Smooth muscle cell (in vitro differentiated cells): ENCODE measurements around the gene MIDN. TPM values are rescaled to one million over a fixed set of nuclear protein-coding genes. Genes with fewer than 3 reads are reported as not detected.
A peak's percentile ranks its signal among the peaks of the same experiment; 100 is the strongest.

Experiments
- DNase-seq: peaks from one replicate; lab custom pipeline; 2025; ENCODE audit not compliant: unreplicated experiment; lab: John Stamatoyannopoulos, UW
- H2AFZ ChIP-seq: fragments of 200-600 bp; sonication (generic); 2 replicates; pipeline ENCODE4 v1.6.0; 2016; ENCODE audit warnings: antibody characterized with exemption, low read depth, mild to moderate bottlenecking
- H3F3A ChIP-seq: fragments of 200-600 bp; sonication (generic); 2 replicates; pipeline ENCODE4 v1.6.0; 2017; ENCODE audit warnings: antibody characterized with exemption, low read depth
- H3K27ac ChIP-seq: fragments of 200-600 bp; sonication (generic); 2 replicates; pipeline ENCODE4 v1.5.1; 2016; ENCODE audit warnings: low read depth, mild to moderate bottlenecking
- H3K27me3 ChIP-seq: fragments of 200-600 bp; sonication (generic); 2 replicates; pipeline ENCODE4 v1.6.1; 2016; ENCODE audit warnings: low read depth, mild to moderate bottlenecking
- H3K36me3 ChIP-seq: fragments of 200-600 bp; sonication (generic); 2 replicates; pipeline ENCODE4 v1.5.1; 2016; ENCODE audit warnings: low read depth
- H3K4me1 ChIP-seq: fragments of 200-600 bp; sonication (generic); 2 replicates; pipeline ENCODE4 v1.5.1; 2016; ENCODE audit warnings: low read depth
- H3K4me2 ChIP-seq: fragments of 200-600 bp; sonication (generic); 2 replicates; pipeline ENCODE4 v1.6.0; 2016; ENCODE audit warnings: mild to moderate bottlenecking
- H3K4me3 ChIP-seq: fragments of 200-600 bp; sonication (generic); 2 replicates; pipeline ENCODE4 v1.5.1; 2016; ENCODE audit warnings: mild to moderate bottlenecking
- H3K79me2 ChIP-seq: fragments of 200-600 bp; sonication (generic); 2 replicates; pipeline ENCODE4 v1.6.0; 2016; ENCODE audit warnings: low read depth, mild to moderate bottlenecking
- H3K9ac ChIP-seq: fragments of 200-600 bp; sonication (generic); 2 replicates; pipeline ENCODE4 v1.6.0; 2016; ENCODE audit warnings: low read depth
- H3K9me3 ChIP-seq: fragments of 200-600 bp; sonication (generic); replicated peaks from 2 replicates; pipeline ENCODE4 v1.5.1; 2016; ENCODE audit warnings: low read depth
- H4K20me1 ChIP-seq: fragments of 200-600 bp; sonication (generic); 2 replicates; pipeline ENCODE4 v1.6.0; 2016; ENCODE audit warnings: low read depth
- CTCF ChIP-seq: fragments of 200-600 bp; sonication (generic); IDR thresholded peaks from 2 replicates; pipeline ENCODE4 v1.5.1; 2017; ENCODE audit warnings: borderline replicate concordance, mild to moderate bottlenecking, antibody characterized with exemption; ENCODE audit not compliant: insufficient read depth, poor library complexity, severe bottlenecking
- WGBS: methylation state at CpG from one replicate; pipeline ENCODE4 v1.1.7; 2016; ENCODE audit warnings: low lambda C conversion rate; 5-methylcytosine and 5-hydroxymethylcytosine counted together
- polyA plus RNA-seq: library from polyadenylated mRNA; unstranded; fragments of >200 nt; fragmentation: Nextera tagmentation; extraction: Ambion mirVana; gene quantifications from 2 replicates; pipeline ENCODE4 v1.2.1, GENCODE V29; 2016
- total RNA-seq: library from RNA; depleted of rRNA; stranded (reverse); fragments of >200 nt; gene quantifications from 2 replicates; pipeline ENCODE4 v1.2.3, GENCODE V29; 2014

Gene MIDN
- total and polyA plus RNA-seq, 2 experiments from 2014 or later, result 58.5 to 65.3 TPM

- peak; percentile 53 for DNase-seq
- no peak overlapping the region for H3K27ac ChIP-seq
These were observed 31.5 kb downstream of the MIDN start for GRCh38 chr19:1279782-1280341.

GRCh38 chr19:1280636-1281568 lies 32.5 kb downstream of the MIDN start:
- Histone ChIP-seq H3K27me3 (no peaks in the 10 kb centered on the region), H3K27ac (no peak overlapping the region), H3K79me2 (peaks cover 15% of the 10 kb centered on the region), H2AFZ (no peak overlapping the region), H3K36me3 (no peaks in the 10 kb centered on the region), H4K20me1 (peaks cover 8% of the 10 kb centered on the region), H3K9ac (no peak overlapping the region), H3K9me3 (no peaks in the 10 kb centered on the region), H3K4me2 (no peak overlapping the region), H3K4me3 (no peak overlapping the region), H3K4me1 (peaks cover 9% of the 10 kb centered on the region), H3F3A (no peaks in the 10 kb centered on the region)
- TF ChIP-seq CTCF, result no peak
- no peak for DNase-seq
- 95% methylated on average over 53 of the region's 53 CpGs for WGBS

More at GRCh38 chr19:1279782-1280341, 31.5 kb downstream of the MIDN start:
- 48% methylated on average over 10 of the region's 10 CpGs for WGBS
- H3K79me2 ChIP-seq, result peaks cover 17% of the 10 kb centered on the region
- H3K9me3 ChIP-seq, result no peaks in the 10 kb centered on the region
- no peak overlapping the region for H3K9ac ChIP-seq
- TF ChIP-seq CTCF, result peak; percentile 87
- peaks cover 3% of the 10 kb centered on the region for H3F3A ChIP-seq
- H4K20me1 ChIP-seq, result peaks cover 8% of the 10 kb centered on the region
- H3K27me3 ChIP-seq, result no peaks in the 10 kb centered on the region
- peaks cover 13% of the 10 kb centered on the region for H3K4me1 ChIP-seq
- no peak overlapping the region for H2AFZ ChIP-seq
- H3K4me3 ChIP-seq, result no peak overlapping the region
- no peak overlapping the region for H3K4me2 ChIP-seq
- H3K36me3 ChIP-seq, result no peaks in the 10 kb centered on the region

- no peak for TF ChIP-seq CTCF
- Histone ChIP-seq H2AFZ (no peak overlapping the region), H3K36me3 (no peaks in the 10 kb centered on the region), H3K27me3 (no peaks in the 10 kb centered on the region), H3K4me3 (no peak overlapping the region), H3F3A (no peaks in the 10 kb centered on the region), H3K79me2 (peaks cover 8% of the 10 kb centered on the region), H3K4me1 (peaks cover 2% of the 10 kb centered on the region), H3K4me2 (no peak overlapping the region), H3K27ac (no peak overlapping the region), H3K9me3 (no peaks in the 10 kb centered on the region), H4K20me1 (peaks cover 8% of the 10 kb centered on the region), H3K9ac (no peak overlapping the region)
- 86% methylated on average over 14 of the region's 15 CpGs for WGBS
- DNase-seq, result no peak
These were observed 33.3 kb downstream of the MIDN start for GRCh38 chr19:1281569-1282287.
